HG03521 (cell line): Measurements from ENCODE around the gene APBA1.
"Not testable (repeated sequence)": the region's sequence is repeated elsewhere in the genome, so short reads cannot be mapped to it uniquely, and the experiment has no call there.

Experiments used
- ATAC-seq: cut with Tn5 transposase; IDR thresholded peaks from one replicate; pipeline ENCODE4 v1.9.1; 2021; ENCODE audit warnings: mild to moderate bottlenecking, moderate library complexity; ENCODE audit not compliant: unreplicated experiment

The APBA1 gene

GRCh38 chr9:69421908-69422801 lies 250.0 kb downstream of the APBA1 start:
- ATAC-seq, result no peak

GRCh38 chr9:69420611-69421270 lies 251.4 kb downstream of the APBA1 start:
- ATAC-seq, result no peak

GRCh38 chr9:69412741-69413150 lies 259.4 kb downstream of the APBA1 start:
- no peak for ATAC-seq

- ATAC-seq, result no peak
Observed at GRCh38 chr9:69411931-69412740, 260.0 kb downstream of the APBA1 start.

- no peak for ATAC-seq
Observed at GRCh38 chr9:69411246-69411645, 260.9 kb downstream of the APBA1 start.

- ATAC-seq, result not testable (repeated sequence)
Observed at GRCh38 chr9:69409936-69410335, 262.2 kb downstream of the APBA1 start.

- ATAC-seq, result no peak
Observed at GRCh38 chr9:69400470-69400869, 271.7 kb downstream of the APBA1 start.

GRCh38 chr9:69397384-69398214 lies 274.6 kb downstream of the APBA1 start:
- ATAC-seq, result no peak

GRCh38 chr9:69396759-69397158 lies 275.4 kb downstream of the APBA1 start:
- no peak for ATAC-seq

GRCh38 chr9:69395718-69396117 lies 276.5 kb downstream of the APBA1 start:
- no peak for ATAC-seq

- ATAC-seq, result no peak
Observed at GRCh38 chr9:69393425-69393824, 278.7 kb downstream of the APBA1 start.

- no peak for ATAC-seq
Observed at GRCh38 chr9:69392826-69393225, 279.3 kb downstream of the APBA1 start.

GRCh38 chr9:69391946-69392345 lies 280.2 kb downstream of the APBA1 start:
- no peak for ATAC-seq

- no peak for ATAC-seq
Observed at GRCh38 chr9:69391487-69391886, 280.7 kb downstream of the APBA1 start.

GRCh38 chr9:69389437-69389995 lies 282.7 kb downstream of the APBA1 start:
- ATAC-seq, result no peak

- ATAC-seq, result no peak
Observed at GRCh38 chr9:69388596-69388995, 283.6 kb downstream of the APBA1 start.

- no peak for ATAC-seq
Observed at GRCh38 chr9:69386651-69387050, 285.5 kb downstream of the APBA1 start.

- no peak for ATAC-seq
Observed at GRCh38 chr9:69385581-69386033, 286.6 kb downstream of the APBA1 start.

- ATAC-seq, result no peak
Observed at GRCh38 chr9:69382135-69382534, 290.0 kb downstream of the APBA1 start.

- no peak for ATAC-seq
Observed at GRCh38 chr9:69380811-69381210, 291.4 kb downstream of the APBA1 start.
